HepG2 (cell line): ENCODE data around the gene GRHPR. TPM values are rescaled to one million over a fixed set of nuclear protein-coding genes. Genes with fewer than 3 reads are reported as not detected.
A peak's percentile ranks its signal among the peaks of the same experiment; 100 is the strongest.

Experiments
- ATAC-seq: fragments of 200-7000 bp; cut with Tn5 transposase; 3 replicates; pipeline ENCODE4 v1.9.1; 2020; ENCODE audit warnings: mild to moderate bottlenecking, moderate library complexity
- BruUV-seq: library from RNA; stranded (reverse); fragments of 400-500 nt; replicated peaks from 2 replicates; lab custom pipeline; 2021; lab: Mats Ljungman, UMichigan
- CTCF ChIA-PET: fragments of 300-600 bp; formaldehyde crosslinking; extraction: SDS; loops from one replicate; lab custom pipeline; 2021; ENCODE audit warnings: low total read pairs, inconsistent platforms, low intra/inter-chr PET ratio; lab: Yijun Ruan, JAX
- POLR2A ChIA-PET: fragments of 350-600 bp; sonication (Branson Sonifier 250); formaldehyde crosslinking; loops from one replicate; lab custom pipeline; 2020; ENCODE audit warnings: antibody characterized with exemption, inconsistent platforms; lab: Yijun Ruan, JAX
- DNase-seq: peaks from one replicate; pipeline ENCODE4 v3.0.0-alpha.2; 2015; ENCODE audit warnings: low spot score
- FAIRE-seq: peaks from 3 replicates; lab custom pipeline; 2011; peaks lifted over from hg19 to GRCh38; lab: Jason Lieb, UNC
- H2AFZ ChIP-seq: one replicate; pipeline ENCODE4 v1.6.1; 2011; ENCODE audit warnings: low read length, inconsistent platforms
- H3K27ac ChIP-seq: fragments of 300-600 bp; 3 replicates; pipeline ENCODE4 v1.8.0; 2011; ENCODE audit warnings: mixed run types, mild to moderate bottlenecking, mixed read lengths, low read length, inconsistent platforms; ENCODE audit not compliant: insufficient read depth; ENCODE audit errors: extremely low read length
- H3K27me3 ChIP-seq, 2 experiments: fragments of 200-600 bp in 1 of 2; 2 replicates in 1 of 2; 3 replicates in 1 of 2; pipeline versions ENCODE4 v1.6.0 to v1.8.0; 2011; ENCODE audit warnings: low read length in 2 of 2, mild to moderate bottlenecking in 2 of 2, moderate library complexity in 2 of 2, inconsistent platforms in 1 of 2; ENCODE audit not compliant: insufficient read depth in 2 of 2, control insufficient read depth in 1 of 2
- H3K36me3 ChIP-seq, 2 experiments: fragments of 200-600 bp in 1 of 2; replicated peaks in 1 of 2; 2 replicates in 1 of 2; 3 replicates in 1 of 2; pipeline versions ENCODE4 v1.5.1 to v1.8.0; 2011; ENCODE audit warnings: low read length in 2 of 2, inconsistent platforms in 1 of 2; ENCODE audit not compliant: insufficient read depth in 2 of 2, control insufficient read depth in 1 of 2
- H3K4me1 ChIP-seq: 2 replicates; pipeline ENCODE4 v1.5.1; 2012; ENCODE audit warnings: low read length, inconsistent platforms; ENCODE audit not compliant: insufficient read depth
- H3K4me2 ChIP-seq: 2 replicates; pipeline ENCODE4 v1.6.0; 2011; ENCODE audit warnings: low read depth, low read length, inconsistent platforms
- H3K4me3 ChIP-seq, 3 experiments: fragments of 200-600 bp in 1 of 3; sonication (generic), shearing (Covaris generic) in 1 of 3; replicated peaks in 1 of 3; 2 replicates each; pipeline ENCODE4 v1.5.1; 2011 to 2016; ENCODE audit warnings: low read length in 3 of 3, inconsistent platforms in 2 of 3, low read depth in 2 of 3, mild to moderate bottlenecking in 2 of 3, control low read depth in 1 of 3, mixed read lengths in 1 of 3; ENCODE audit not compliant: insufficient read depth in 1 of 3
- H3K79me2 ChIP-seq: one replicate; pipeline ENCODE4 v1.6.1; 2011; ENCODE audit warnings: low read length, inconsistent platforms; ENCODE audit not compliant: insufficient read depth
- H3K9ac ChIP-seq: 2 replicates; pipeline ENCODE4 v1.6.0; 2011; ENCODE audit warnings: mild to moderate bottlenecking, low read depth, low read length, inconsistent platforms; ENCODE audit not compliant: insufficient read depth
- H3K9me3 ChIP-seq: 2 replicates; pipeline ENCODE4 v1.5.1; 2012; ENCODE audit warnings: mild to moderate bottlenecking, low read length
- H4K20me1 ChIP-seq: 2 replicates; pipeline ENCODE4 v1.6.0; 2011; ENCODE audit warnings: inconsistent platforms, mild to moderate bottlenecking, low read length, moderate library complexity; ENCODE audit not compliant: insufficient read depth
- FOSL1 ChIP-seq: sonication (generic); formaldehyde crosslinking; IDR thresholded peaks from 2 replicates; pipeline ENCODE4 v1.9.0; 2021; ENCODE audit warnings: missing genetic modification reagents, borderline replicate concordance
- IRF2 ChIP-seq: IDR thresholded peaks from 2 replicates; pipeline ENCODE4 v1.6.1; 2018; ENCODE audit warnings: missing genetic modification reagents, missing compliant biosample characterization
- NPAS2 ChIP-seq: sonication (generic); formaldehyde crosslinking; IDR thresholded peaks from 2 replicates; pipeline ENCODE4 v1.8.0; 2022; ENCODE audit warnings: mild to moderate bottlenecking, missing genetic modification reagents, borderline replicate concordance
- PRDM15 ChIP-seq: sonication (generic); formaldehyde crosslinking; IDR thresholded peaks from 2 replicates; pipeline ENCODE4 v1.4.0; 2020; ENCODE audit warnings: missing genetic modification reagents
- ZNF251 ChIP-seq: sonication (generic); formaldehyde crosslinking; IDR thresholded peaks from 2 replicates; pipeline ENCODE4 v1.9.0; 2021; ENCODE audit warnings: mild to moderate bottlenecking, missing genetic modification reagents
- ZNF510 ChIP-seq: sonication (generic); formaldehyde crosslinking; IDR thresholded peaks from 2 replicates; pipeline ENCODE4 v1.4.0; 2020; ENCODE audit warnings: low read depth, mild to moderate bottlenecking, missing genetic modification reagents
- ZNF543 ChIP-seq: sonication (generic); formaldehyde crosslinking; IDR thresholded peaks from 2 replicates; pipeline ENCODE4 v1.4.0; 2020; ENCODE audit warnings: mild to moderate bottlenecking, missing genetic modification reagents
- ZNF724P ChIP-seq: sonication (generic); formaldehyde crosslinking; IDR thresholded peaks from 2 replicates; pipeline ENCODE4 v1.8.0; 2022; ENCODE audit warnings: missing genetic modification reagents, borderline replicate concordance
- WGBS: methylation state at CpG from one replicate; pipeline ENCODE4 v1.1.6; 2017; ENCODE audit warnings: low lambda C conversion rate; 5-methylcytosine and 5-hydroxymethylcytosine counted together
- in situ Hi-C: cut with HindIII; loops from 2 replicates; pipeline ENCODE4 v1.10.0; 2017; ENCODE audit warnings: low pct_unique_long_range_greater_than_20kb; ENCODE audit not compliant: extremely low pct_ligation_motif_present
- intact Hi-C: fragments of 100-400 bp; cut with micrococcal nuclease; formaldehyde crosslinking; loops from one replicate; pipeline ENCODE4 v1.10.0; 2022; ENCODE audit not compliant: unreplicated experiment
- polyA plus RNA-seq, 8 experiments: library from polyadenylated mRNA; depleted of rRNA in 3 of 8; stranded (reverse) in 7 of 8; unstranded in 1 of 8; fragments of >200 nt; fragmentation: Illumina TruSeq in 4 of 8; extraction: Trizol in 4 of 8; gene quantifications; 2 replicates each; pipeline versions ENCODE4 v1.2.1 to v1.2.3, GENCODE V29; 2011 to 2016; ENCODE audit warnings: low read depth in 4 of 8, missing spikeins in 1 of 8, mixed read lengths in 1 of 8; ENCODE audit not compliant: insufficient read depth in 1 of 8
- total RNA-seq, 5 experiments: library from RNA; depleted of rRNA; stranded (reverse); fragments of >200 nt; fragmentation: Illumina TruSeq; extraction: Trizol; gene quantifications; 2 replicates each; pipeline ENCODE4 v1.2.3, GENCODE V29; 2016; ENCODE audit warnings: low read depth in 1 of 5
- TF ChIP-seq, protein P1 (sequence below): sonication (generic); formaldehyde crosslinking; IDR thresholded peaks from 2 replicates; pipeline ENCODE4 v1.5.0; 2020; ENCODE audit warnings: mild to moderate bottlenecking, missing genetic modification reagents, borderline replicate concordance
- TF ChIP-seq, protein P2 (sequence below): sonication (generic); formaldehyde crosslinking; IDR thresholded peaks from 2 replicates; pipeline ENCODE4 v1.4.0; 2020; ENCODE audit warnings: missing genetic modification reagents, borderline replicate concordance
- TF ChIP-seq, protein P3 (sequence below): IDR thresholded peaks from 2 replicates; pipeline ENCODE4 v1.6.1; 2016; ENCODE audit warnings: missing compliant biosample characterization, missing genetic modification reagents, borderline replicate concordance

Gene GRHPR
- total and polyA plus RNA-seq, 2 of the 13 experiments (the other 11 are each of a cell fraction or from before 2014, with no cell fraction given), result 113 to 115 TPM

- TF ChIP-seq, protein P1, sequence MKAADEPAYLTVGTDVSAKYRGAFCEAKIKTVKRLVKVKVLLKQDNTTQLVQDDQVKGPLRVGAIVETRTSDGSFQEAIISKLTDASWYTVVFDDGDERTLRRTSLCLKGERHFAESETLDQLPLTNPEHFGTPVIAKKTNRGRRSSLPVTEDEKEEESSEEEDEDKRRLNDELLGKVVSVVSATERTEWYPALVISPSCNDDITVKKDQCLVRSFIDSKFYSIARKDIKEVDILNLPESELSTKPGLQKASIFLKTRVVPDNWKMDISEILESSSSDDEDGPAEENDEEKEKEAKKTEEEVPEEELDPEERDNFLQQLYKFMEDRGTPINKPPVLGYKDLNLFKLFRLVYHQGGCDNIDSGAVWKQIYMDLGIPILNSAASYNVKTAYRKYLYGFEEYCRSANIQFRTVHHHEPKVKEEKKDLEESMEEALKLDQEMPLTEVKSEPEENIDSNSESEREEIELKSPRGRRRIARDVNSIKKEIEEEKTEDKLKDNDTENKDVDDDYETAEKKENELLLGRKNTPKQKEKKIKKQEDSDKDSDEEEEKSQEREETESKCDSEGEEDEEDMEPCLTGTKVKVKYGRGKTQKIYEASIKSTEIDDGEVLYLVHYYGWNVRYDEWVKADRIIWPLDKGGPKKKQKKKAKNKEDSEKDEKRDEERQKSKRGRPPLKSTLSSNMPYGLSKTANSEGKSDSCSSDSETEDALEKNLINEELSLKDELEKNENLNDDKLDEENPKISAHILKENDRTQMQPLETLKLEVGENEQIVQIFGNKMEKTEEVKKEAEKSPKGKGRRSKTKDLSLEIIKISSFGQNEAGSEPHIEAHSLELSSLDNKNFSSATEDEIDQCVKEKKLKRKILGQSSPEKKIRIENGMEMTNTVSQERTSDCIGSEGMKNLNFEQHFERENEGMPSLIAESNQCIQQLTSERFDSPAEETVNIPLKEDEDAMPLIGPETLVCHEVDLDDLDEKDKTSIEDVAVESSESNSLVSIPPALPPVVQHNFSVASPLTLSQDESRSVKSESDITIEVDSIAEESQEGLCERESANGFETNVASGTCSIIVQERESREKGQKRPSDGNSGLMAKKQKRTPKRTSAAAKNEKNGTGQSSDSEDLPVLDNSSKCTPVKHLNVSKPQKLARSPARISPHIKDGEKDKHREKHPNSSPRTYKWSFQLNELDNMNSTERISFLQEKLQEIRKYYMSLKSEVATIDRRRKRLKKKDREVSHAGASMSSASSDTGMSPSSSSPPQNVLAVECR (CRISPR knock-in tag), result peak; percentile 32; the same call in 1 of the 2 replicates
- TF ChIP-seq, protein P2, sequence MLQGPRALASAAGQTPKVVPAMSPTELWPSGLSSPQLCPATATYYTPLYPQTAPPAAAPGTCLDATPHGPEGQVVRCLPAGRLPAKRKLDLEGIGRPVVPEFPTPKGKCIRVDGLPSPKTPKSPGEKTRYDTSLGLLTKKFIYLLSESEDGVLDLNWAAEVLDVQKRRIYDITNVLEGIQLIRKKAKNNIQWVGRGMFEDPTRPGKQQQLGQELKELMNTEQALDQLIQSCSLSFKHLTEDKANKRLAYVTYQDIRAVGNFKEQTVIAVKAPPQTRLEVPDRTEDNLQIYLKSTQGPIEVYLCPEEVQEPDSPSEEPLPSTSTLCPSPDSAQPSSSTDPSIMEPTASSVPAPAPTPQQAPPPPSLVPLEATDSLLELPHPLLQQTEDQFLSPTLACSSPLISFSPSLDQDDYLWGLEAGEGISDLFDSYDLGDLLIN (CRISPR knock-in tag), result no peak
- TF ChIP-seq ZNF724P (CRISPR knock-in tag) (0 out of 2 replicates have a peak, but pooled peaks have one; percentile 67), ZNF251 (CRISPR knock-in tag) (no peak), ZNF543 (0 out of 2 replicates have a peak, but pooled peaks have one; percentile 61)
These were observed 8.5 kb downstream of the GRHPR start (continued) for GRCh38 chr9:37430841-37431597.

DNA sequence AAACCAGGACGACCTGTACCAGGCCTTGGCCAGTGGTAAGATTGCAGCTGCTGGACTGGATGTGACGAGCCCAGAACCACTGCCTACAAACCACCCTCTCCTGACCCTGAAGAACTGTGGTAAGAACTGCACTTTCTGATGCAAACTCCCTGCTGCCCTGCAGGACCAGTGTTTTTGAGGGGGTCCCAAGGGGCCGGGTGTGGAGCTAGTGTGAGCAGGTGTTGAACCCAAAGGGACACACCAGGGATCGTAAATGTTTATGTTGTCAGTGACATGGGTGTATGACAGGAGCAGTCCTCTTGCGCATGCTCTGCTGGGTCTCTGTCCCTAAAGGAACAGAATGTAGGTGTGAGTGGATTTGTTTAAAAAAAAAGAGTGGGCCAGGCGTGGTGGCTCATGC is 9.5 kb downstream of the GRHPR start:
- ATAC-seq (no peak), DNase-seq (no peak), FAIRE-seq (no peak)
- no TSS peak for BruUV-seq
- 95% methylated on average over 4 of the region's 6 CpGs for WGBS
- Histone ChIP-seq H3K79me2 (peaks cover 2% of the 10 kb centered on the region), H3K27me3 (no peaks in the 10 kb centered on the region), H3K27ac (no peak overlapping the region), H3K4me1 (peaks cover 32% of the 10 kb centered on the region), H3K9me3 (no peaks in the 10 kb centered on the region), H4K20me1 (no peaks in the 10 kb centered on the region), H3K4me2 (no peak overlapping the region), H2AFZ (no peak overlapping the region), H3K9ac (no peak overlapping the region), H3K36me3 (peaks cover 15 to 45% of the 10 kb centered on the region in 2 experiments; a peak in 4 of 5 replicates), H3K4me3 (no peak overlapping the region)
- ChIA-PET CTCF (no interaction called here), POLR2A (interaction anchor here (1.9 to 2.2 kb wide), 2 partner anchors 10 to 34 kb away, joined by 8 to 14 read pairs; partner anchors contain the start of genes GRHPR and ZBTB5)
- intact Hi-C loops, result no loop called here
- in situ Hi-C loops, result no loop called here
- TF ChIP-seq FOSL1 (CRISPR knock-in tag) (no peak), PRDM15 (CRISPR knock-in tag) (no peak), IRF2 (no peak), ZNF510 (CRISPR knock-in tag) (no peak), NPAS2 (CRISPR knock-in tag) (no peak)
- TF ChIP-seq, protein P3, sequence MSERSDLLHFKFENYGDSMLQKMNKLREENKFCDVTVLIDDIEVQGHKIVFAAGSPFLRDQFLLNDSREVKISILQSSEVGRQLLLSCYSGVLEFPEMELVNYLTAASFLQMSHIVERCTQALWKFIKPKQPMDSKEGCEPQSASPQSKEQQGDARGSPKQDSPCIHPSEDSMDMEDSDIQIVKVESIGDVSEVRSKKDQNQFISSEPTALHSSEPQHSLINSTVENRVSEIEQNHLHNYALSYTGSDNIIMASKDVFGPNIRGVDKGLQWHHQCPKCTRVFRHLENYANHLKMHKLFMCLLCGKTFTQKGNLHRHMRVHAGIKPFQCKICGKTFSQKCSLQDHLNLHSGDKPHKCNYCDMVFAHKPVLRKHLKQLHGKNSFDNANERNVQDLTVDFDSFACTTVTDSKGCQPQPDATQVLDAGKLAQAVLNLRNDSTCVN (CRISPR knock-in tag), result no peak
